ENCODE data around the gene INPP4A.

GRCh38 chr2:98577313-98577712, 132.7 kb downstream of the INPP4A start:
- TF ChIP-seq, protein P1, sequence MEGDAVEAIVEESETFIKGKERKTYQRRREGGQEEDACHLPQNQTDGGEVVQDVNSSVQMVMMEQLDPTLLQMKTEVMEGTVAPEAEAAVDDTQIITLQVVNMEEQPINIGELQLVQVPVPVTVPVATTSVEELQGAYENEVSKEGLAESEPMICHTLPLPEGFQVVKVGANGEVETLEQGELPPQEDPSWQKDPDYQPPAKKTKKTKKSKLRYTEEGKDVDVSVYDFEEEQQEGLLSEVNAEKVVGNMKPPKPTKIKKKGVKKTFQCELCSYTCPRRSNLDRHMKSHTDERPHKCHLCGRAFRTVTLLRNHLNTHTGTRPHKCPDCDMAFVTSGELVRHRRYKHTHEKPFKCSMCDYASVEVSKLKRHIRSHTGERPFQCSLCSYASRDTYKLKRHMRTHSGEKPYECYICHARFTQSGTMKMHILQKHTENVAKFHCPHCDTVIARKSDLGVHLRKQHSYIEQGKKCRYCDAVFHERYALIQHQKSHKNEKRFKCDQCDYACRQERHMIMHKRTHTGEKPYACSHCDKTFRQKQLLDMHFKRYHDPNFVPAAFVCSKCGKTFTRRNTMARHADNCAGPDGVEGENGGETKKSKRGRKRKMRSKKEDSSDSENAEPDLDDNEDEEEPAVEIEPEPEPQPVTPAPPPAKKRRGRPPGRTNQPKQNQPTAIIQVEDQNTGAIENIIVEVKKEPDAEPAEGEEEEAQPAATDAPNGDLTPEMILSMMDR (IDR thresholded peaks at IDR 0.05; ENCODE audit: poor library complexity, severe bottlenecking): no peak
- TF ChIP-seq TAF1 (IDR thresholded peaks at IDR 0.05; ENCODE audit: low read depth): no peak
- TF ChIP-seq EZH2 (IDR thresholded peaks at IDR 0.05; ENCODE audit: borderline replicate concordance, insufficient read depth, low read length, poor library complexity, severe bottlenecking): no peak
- no peak for TF ChIP-seq POLR2AphosphoS5 (IDR thresholded peaks at IDR 0.05)
- TF ChIP-seq MXI1 (conservative IDR thresholded peaks at IDR 0.05; ENCODE audit: poor library complexity, severe bottlenecking): no peak
- no peak for TF ChIP-seq RAD21 (conservative IDR thresholded peaks at IDR 0.05)
- TF ChIP-seq SMC3 (conservative IDR thresholded peaks at IDR 0.05; ENCODE audit: poor library complexity): no peak
- TF ChIP-seq, protein P2, sequence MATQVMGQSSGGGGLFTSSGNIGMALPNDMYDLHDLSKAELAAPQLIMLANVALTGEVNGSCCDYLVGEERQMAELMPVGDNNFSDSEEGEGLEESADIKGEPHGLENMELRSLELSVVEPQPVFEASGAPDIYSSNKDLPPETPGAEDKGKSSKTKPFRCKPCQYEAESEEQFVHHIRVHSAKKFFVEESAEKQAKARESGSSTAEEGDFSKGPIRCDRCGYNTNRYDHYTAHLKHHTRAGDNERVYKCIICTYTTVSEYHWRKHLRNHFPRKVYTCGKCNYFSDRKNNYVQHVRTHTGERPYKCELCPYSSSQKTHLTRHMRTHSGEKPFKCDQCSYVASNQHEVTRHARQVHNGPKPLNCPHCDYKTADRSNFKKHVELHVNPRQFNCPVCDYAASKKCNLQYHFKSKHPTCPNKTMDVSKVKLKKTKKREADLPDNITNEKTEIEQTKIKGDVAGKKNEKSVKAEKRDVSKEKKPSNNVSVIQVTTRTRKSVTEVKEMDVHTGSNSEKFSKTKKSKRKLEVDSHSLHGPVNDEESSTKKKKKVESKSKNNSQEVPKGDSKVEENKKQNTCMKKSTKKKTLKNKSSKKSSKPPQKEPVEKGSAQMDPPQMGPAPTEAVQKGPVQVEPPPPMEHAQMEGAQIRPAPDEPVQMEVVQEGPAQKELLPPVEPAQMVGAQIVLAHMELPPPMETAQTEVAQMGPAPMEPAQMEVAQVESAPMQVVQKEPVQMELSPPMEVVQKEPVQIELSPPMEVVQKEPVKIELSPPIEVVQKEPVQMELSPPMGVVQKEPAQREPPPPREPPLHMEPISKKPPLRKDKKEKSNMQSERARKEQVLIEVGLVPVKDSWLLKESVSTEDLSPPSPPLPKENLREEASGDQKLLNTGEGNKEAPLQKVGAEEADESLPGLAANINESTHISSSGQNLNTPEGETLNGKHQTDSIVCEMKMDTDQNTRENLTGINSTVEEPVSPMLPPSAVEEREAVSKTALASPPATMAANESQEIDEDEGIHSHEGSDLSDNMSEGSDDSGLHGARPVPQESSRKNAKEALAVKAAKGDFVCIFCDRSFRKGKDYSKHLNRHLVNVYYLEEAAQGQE (IDR thresholded peaks at IDR 0.05; ENCODE audit: borderline replicate concordance): no peak
